Karpas-422 (cell line): ENCODE results near the gene DNAJC25. TPM values are rescaled to one million over a fixed set of nuclear protein-coding genes. Genes with fewer than 3 reads are reported as not detected.

Source experiments
- DNase-seq: peaks from one replicate; pipeline ENCODE4 v3.0.0-alpha.2; 2015
- H2AFZ ChIP-seq: fragments of 200-600 bp; sonication (generic); 2 replicates; pipeline ENCODE4 v1.6.1; 2014; ENCODE audit warnings: antibody characterized with exemption, low read length, mixed read lengths
- H3K27ac ChIP-seq: fragments of 200-600 bp; sonication (generic); 2 replicates; pipeline ENCODE4 v1.5.1; 2014; ENCODE audit warnings: mild to moderate bottlenecking, low read length, moderate library complexity
- H3K27me3 ChIP-seq: fragments of 200-600 bp; sonication (generic); 2 replicates; pipeline ENCODE4 v1.6.1; 2014; ENCODE audit warnings: low read length, mixed read lengths
- H3K36me3 ChIP-seq: fragments of 200-600 bp; sonication (generic); 2 replicates; pipeline ENCODE4 v1.6.1; 2014; ENCODE audit warnings: low read length, mixed read lengths; ENCODE audit not compliant: insufficient read depth
- H3K4me1 ChIP-seq: fragments of 200-600 bp; sonication (generic); 2 replicates; pipeline ENCODE4 v1.6.1; 2014; ENCODE audit warnings: mild to moderate bottlenecking, low read length, mixed read lengths
- H3K4me2 ChIP-seq: fragments of 200-600 bp; sonication (generic); 2 replicates; pipeline ENCODE4 v1.6.1; 2014; ENCODE audit warnings: low read length, low read depth, mild to moderate bottlenecking; ENCODE audit not compliant: poor library complexity, severe bottlenecking
- H3K4me3 ChIP-seq: fragments of 200-600 bp; sonication (generic); 2 replicates; pipeline ENCODE4 v1.5.1; 2014; ENCODE audit warnings: mild to moderate bottlenecking, antibody characterized with exemption, low read length, mixed read lengths
- H3K79me2 ChIP-seq: fragments of 200-600 bp; sonication (generic); 2 replicates; pipeline ENCODE4 v1.6.1; 2014; ENCODE audit warnings: mild to moderate bottlenecking, low read length, mixed read lengths
- H3K9ac ChIP-seq: fragments of 200-600 bp; sonication (generic); 2 replicates; pipeline ENCODE4 v1.6.0; 2014; ENCODE audit warnings: low read length
- H3K9me2 ChIP-seq: fragments of 200-600 bp; sonication (generic), shearing (Covaris generic); replicated peaks from 2 replicates; pipeline ENCODE4 v1.6.0; 2014; ENCODE audit warnings: mild to moderate bottlenecking, low read length, moderate library complexity; ENCODE audit not compliant: insufficient read depth
- H3K9me3 ChIP-seq: fragments of 300-700, 200-600 bp; sonication (generic); 2 replicates; pipeline ENCODE4 v1.6.1; 2014; ENCODE audit warnings: low read length, mixed read lengths
- H4K20me1 ChIP-seq: fragments of 200-600 bp; sonication (generic); 2 replicates; pipeline ENCODE4 v1.6.1; 2014; ENCODE audit warnings: mild to moderate bottlenecking, antibody characterized with exemption, low read length, low read depth; ENCODE audit not compliant: insufficient read depth
- total RNA-seq: library from RNA; depleted of rRNA; stranded (reverse); fragments of >200 nt; shearing (Covaris generic); gene quantifications from 2 replicates; pipeline ENCODE4 v1.2.3, GENCODE V29; 2014; ENCODE audit warnings: low replicate concordance; rRNA removed

The DNAJC25 gene
- 8.7 and 10.2 TPM in 2 replicates for total RNA-seq

DNA sequence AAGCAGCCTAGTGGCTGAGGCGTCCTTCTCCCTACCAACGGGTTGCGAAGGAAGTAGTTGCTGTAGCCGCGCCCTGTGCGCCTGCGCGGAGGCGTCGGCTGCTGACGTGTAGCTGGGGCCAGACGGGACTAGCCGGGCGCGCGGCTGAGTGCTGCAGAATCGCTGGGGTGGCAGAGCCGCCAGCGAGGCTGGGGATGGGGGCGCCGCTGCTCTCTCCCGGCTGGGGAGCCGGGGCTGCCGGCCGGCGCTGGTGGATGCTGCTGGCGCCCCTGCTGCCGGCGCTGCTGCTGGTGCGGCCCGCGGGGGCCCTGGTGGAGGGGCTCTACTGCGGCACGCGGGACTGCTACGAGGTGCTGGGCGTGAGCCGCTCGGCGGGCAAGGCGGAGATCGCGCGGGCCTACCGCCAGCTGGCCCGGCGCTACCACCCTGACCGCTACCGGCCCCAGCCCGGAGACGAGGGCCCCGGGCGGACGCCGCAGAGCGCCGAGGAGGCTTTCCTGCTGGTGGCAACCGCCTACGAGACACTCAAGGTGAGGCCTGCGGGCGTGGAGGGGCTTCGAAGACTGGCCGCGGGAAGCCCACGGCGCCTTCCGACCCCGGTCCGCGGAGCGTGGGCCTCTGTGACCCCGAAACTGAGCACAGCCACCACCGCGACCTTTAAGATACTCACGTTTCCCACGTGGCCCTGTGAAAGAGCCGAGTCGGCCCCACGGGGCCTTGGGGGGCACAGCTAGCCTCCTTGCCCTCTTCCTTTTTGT lies at the start of gene DNAJC25:
TSS of gene DNAJC25 (plus strand) at position 121 of the 758 bp plus-strand sequence. CDS start at position 195, 74 bp downstream.
- H3K4me1 ChIP-seq = peaks cover 35% of the 10 kb centered on the region
- H3K4me2 ChIP-seq = peak within 1 kb of the TSS; percentile 98
- peak; percentile 99 for DNase-seq
- H3K27ac ChIP-seq = peak within 1 kb of the TSS; percentile 59
- H4K20me1 ChIP-seq = peaks cover 34% of the 10 kb centered on the region
- no peaks in the 10 kb centered on the region for H3K9me2 ChIP-seq
- no peaks in the 10 kb centered on the region for H3K27me3 ChIP-seq
- peak within 1 kb of the TSS; percentile 100 for H2AFZ ChIP-seq
- H3K9me3 ChIP-seq = no peaks in the 10 kb centered on the region
- H3K4me3 ChIP-seq = peak within 1 kb of the TSS; percentile 80
- H3K36me3 ChIP-seq = peaks cover 32% of the 10 kb centered on the region
- peak within 1 kb of the TSS; percentile 88 for H3K9ac ChIP-seq
- peaks cover 56% of the 10 kb centered on the region for H3K79me2 ChIP-seq

DNA sequence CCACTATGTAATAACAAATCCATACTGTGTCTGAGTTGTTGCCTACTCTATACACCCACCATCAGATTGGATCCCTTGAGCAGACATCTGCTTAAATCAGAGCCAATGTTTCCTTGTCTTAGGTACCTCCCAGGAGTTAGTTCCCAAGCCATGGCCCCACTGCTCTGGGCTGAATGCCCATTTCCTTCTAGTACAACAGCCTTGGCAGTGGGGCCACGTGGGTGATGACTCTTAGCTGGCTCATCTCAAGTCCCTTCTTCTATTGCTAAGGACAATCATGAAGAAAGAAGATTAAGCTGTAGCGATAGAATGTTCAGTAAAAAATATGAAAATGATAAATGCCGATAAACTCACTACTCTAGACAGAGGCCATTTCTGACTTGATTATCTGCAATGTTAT lies 48.2 kb upstream of the DNAJC25 start:
- Histone ChIP-seq H3K9me2 (no peaks in the 10 kb centered on the region), H3K27me3 (no peaks in the 10 kb centered on the region), H3K36me3 (no peaks in the 10 kb centered on the region), H3K79me2 (no peaks in the 10 kb centered on the region), H3K9me3 (no peaks in the 10 kb centered on the region), H4K20me1 (no peaks in the 10 kb centered on the region), H3K27ac (no peak overlapping the region), H3K4me3 (no peak overlapping the region), H3K4me2 (no peak overlapping the region), H3K4me1 (no peaks in the 10 kb centered on the region), H3K9ac (no peak overlapping the region), H2AFZ (no peak overlapping the region)
- DNase-seq = no peak

DNA sequence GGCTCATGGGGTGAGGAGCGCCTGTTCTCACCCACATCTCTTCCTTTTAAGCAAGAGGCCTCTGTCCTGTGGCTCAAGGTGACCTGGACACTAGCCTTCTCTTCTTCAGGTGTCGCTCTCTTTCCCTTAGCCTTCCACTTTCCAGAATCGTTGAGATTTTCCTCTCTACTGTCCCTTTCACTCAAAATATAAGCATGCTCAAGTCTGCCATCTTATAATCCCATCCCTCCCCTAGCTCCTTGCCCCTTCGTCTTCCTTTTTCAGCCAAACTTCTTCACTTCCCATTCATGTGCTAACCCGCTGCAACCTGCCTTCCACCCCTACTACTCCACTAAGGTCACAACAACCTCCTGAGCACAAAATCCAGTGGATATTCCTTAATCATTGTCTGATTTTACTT lies 44.8 kb upstream of the DNAJC25 start:
- H3K9ac ChIP-seq = no peak overlapping the region

GRCh38 chr9:111588846-111589245 lies 42.3 kb upstream of the DNAJC25 start:
- Histone ChIP-seq H4K20me1 (no peaks in the 10 kb centered on the region), H3K4me3 (no peak overlapping the region), H3K9me3 (no peaks in the 10 kb centered on the region), H3K27ac (no peak overlapping the region), H3K79me2 (no peaks in the 10 kb centered on the region), H3K9ac (no peak overlapping the region), H3K36me3 (no peaks in the 10 kb centered on the region), H3K4me1 (no peaks in the 10 kb centered on the region), H3K27me3 (no peaks in the 10 kb centered on the region), H2AFZ (no peak overlapping the region), H3K9me2 (no peaks in the 10 kb centered on the region), H3K4me2 (no peak overlapping the region)
- DNase-seq = no peak

More for the DNA sequence above, 44.8 kb upstream of the DNAJC25 start:
- H2AFZ ChIP-seq = no peak overlapping the region
- no peaks in the 10 kb centered on the region for H3K9me2 ChIP-seq
- no peaks in the 10 kb centered on the region for H3K4me1 ChIP-seq
- H3K9me3 ChIP-seq = no peaks in the 10 kb centered on the region
- H4K20me1 ChIP-seq = no peaks in the 10 kb centered on the region
- no peak overlapping the region for H3K4me2 ChIP-seq
- H3K36me3 ChIP-seq = no peaks in the 10 kb centered on the region
- H3K79me2 ChIP-seq = no peaks in the 10 kb centered on the region
- DNase-seq = no peak
- no peak overlapping the region for H3K27ac ChIP-seq
- no peak overlapping the region for H3K4me3 ChIP-seq
- no peaks in the 10 kb centered on the region for H3K27me3 ChIP-seq

DNA sequence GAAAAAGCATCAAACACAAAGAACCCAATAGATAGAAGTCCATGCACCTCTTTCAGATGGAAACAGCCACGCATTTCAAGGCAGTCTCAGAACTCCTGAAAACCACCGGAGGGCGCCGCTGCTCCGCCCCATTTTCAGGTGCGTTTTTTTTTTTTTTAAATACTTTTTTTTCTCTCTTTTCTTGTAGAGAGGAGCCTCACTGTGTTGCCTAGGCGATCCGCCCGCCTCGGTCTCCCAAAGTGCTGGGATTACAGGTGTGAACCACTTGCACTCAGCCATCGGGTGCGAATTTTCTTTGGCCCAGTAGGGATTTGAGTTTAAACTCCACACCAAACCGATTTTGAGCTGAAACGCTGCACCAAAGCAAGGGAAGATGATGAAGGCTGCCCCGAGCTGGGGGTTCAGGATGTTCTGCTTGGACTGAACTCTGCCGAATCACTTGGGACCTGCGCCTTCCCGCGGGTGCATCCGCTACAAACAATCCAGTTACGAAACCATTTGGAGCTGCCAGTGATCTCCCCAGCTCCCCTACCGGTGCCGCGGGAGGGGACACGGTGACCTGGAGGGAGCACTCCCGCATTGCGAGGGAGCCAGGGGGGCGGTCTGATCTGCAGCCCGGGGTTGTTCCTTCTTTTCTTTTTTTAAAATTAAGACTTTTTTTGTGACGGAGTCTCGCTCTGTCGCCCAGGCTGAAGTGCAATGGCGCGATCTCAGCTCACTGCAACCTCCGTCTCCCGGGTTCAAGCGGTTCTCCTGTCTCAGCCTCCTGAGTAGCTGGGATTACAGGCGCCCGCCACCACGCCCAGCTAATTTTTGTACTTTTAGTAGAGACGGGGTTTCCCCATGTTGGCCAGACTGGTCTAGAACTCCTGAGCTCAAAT lies 33.0 kb upstream of the DNAJC25 start:
- peak; percentile 86 for DNase-seq
- Histone ChIP-seq H3K27me3 (no peaks in the 10 kb centered on the region), H3K4me1 (peaks cover 4% of the 10 kb centered on the region), H3K36me3 (no peaks in the 10 kb centered on the region), H3K27ac (no peak overlapping the region), H3K4me2 (peak overlapping the region; percentile 61), H2AFZ (peak overlapping the region; percentile 47; the same call in 1 of the 2 replicates), H3K9ac (peak overlapping the region; percentile 48), H4K20me1 (no peaks in the 10 kb centered on the region), H3K79me2 (no peaks in the 10 kb centered on the region), H3K9me3 (no peaks in the 10 kb centered on the region), H3K4me3 (peak overlapping the region; percentile 63), H3K9me2 (no peaks in the 10 kb centered on the region)

DNA sequence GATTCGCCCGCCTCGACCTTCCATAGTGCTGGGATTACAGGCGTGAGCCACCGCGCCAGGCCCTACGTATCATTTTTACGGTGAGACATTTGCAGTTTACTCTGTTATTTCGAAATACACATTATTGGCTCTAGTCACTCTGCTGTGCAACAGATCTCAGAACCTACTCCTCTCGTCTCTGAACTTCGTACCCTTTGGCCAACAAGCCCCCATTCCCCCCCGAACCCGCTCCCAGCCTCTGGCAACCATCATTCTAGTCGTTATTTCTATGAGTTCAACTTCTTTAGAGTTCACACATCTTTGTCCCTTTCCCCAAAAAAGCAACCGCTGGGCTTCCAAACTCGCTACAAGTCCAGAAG lies 32.4 kb upstream of the DNAJC25 start:
- H3K9me2 ChIP-seq = no peaks in the 10 kb centered on the region
- peaks cover 4% of the 10 kb centered on the region for H3K4me1 ChIP-seq
- DNase-seq = no peak
- no peak overlapping the region for H3K4me2 ChIP-seq
- no peak overlapping the region for H3K9ac ChIP-seq
- no peaks in the 10 kb centered on the region for H3K79me2 ChIP-seq
- H3K27ac ChIP-seq = no peak overlapping the region
- H3K9me3 ChIP-seq = no peaks in the 10 kb centered on the region
- H3K36me3 ChIP-seq = no peaks in the 10 kb centered on the region
- H3K4me3 ChIP-seq = no peak overlapping the region
- no peak overlapping the region for H2AFZ ChIP-seq
- H3K27me3 ChIP-seq = no peaks in the 10 kb centered on the region
- H4K20me1 ChIP-seq = no peaks in the 10 kb centered on the region

GRCh38 chr9:111599092-111599954 lies 31.8 kb upstream of the DNAJC25 start, which contains the start of gene PTGR1:
Gene PTGR1, minus strand, starts transcription at chr9:111599647. Its CDS starts 2,225 bp downstream, at chr9:111597422.
- Histone ChIP-seq H2AFZ (no peak within 1 kb of the TSS), H3K4me2 (peak within 1 kb of the TSS; percentile 61), H3K79me2 (no peaks in the 10 kb centered on the region), H3K36me3 (no peaks in the 10 kb centered on the region), H3K4me1 (peaks cover 4% of the 10 kb centered on the region), H4K20me1 (no peaks in the 10 kb centered on the region), H3K9me3 (no peaks in the 10 kb centered on the region), H3K9ac (no peak within 1 kb of the TSS), H3K27ac (no peak within 1 kb of the TSS), H3K9me2 (no peaks in the 10 kb centered on the region), H3K27me3 (no peaks in the 10 kb centered on the region), H3K4me3 (peak within 1 kb of the TSS; percentile 63; the same call in 1 of the 2 replicates)
- DNase-seq = no peak
